ENCODE data around the gene CRTC3.
A peak's percentile ranks its signal among the peaks of the same experiment; 100 is the strongest.
"Not testable (repeated sequence)": the region's sequence is repeated elsewhere in the genome, so short reads cannot be mapped to it uniquely, and the experiment has no call there.

CRTC3 gene

GRCh38 chr15:90519688-90520087 lies 10.0 kb upstream of the CRTC3 start:
- TF ChIP-seq SUZ12 (IDR thresholded peaks at IDR 0.05; ENCODE audit: extremely low read depth, insufficient read depth, insufficient read length) = no peak
- TF ChIP-seq ZNF274 (IDR thresholded peaks at IDR 0.05; ENCODE audit: low read depth, low read length) = no peak
- no peak for TF ChIP-seq YY1 (IDR thresholded peaks at IDR 0.05; ENCODE audit: insufficient read depth, insufficient read length)
- no peak for DNase-seq (ENCODE audit: low read depth, low spot score)
- no peaks in the 10 kb centered on the region for H3K27me3 ChIP-seq (ENCODE audit: insufficient read depth, insufficient read length)
- no peaks in the 10 kb centered on the region for H3K36me3 ChIP-seq (ENCODE audit: insufficient read depth, insufficient read length, low read length)
- no peaks in the 10 kb centered on the region for H3K9me3 ChIP-seq (ENCODE audit: insufficient read depth, low read length)
- peaks cover 3% of the 10 kb centered on the region for H3K4me1 ChIP-seq (ENCODE audit: insufficient read depth, insufficient read length)
- no peak overlapping the region for H3K4me3 ChIP-seq (ENCODE audit: insufficient read length, low read depth)
- H3K9ac ChIP-seq (ENCODE audit: insufficient read length, low read depth) = no peak overlapping the region

- no peak overlapping the region for H3K4me3 ChIP-seq (ENCODE audit: insufficient read length, low read depth)
- no peak overlapping the region for H3K9ac ChIP-seq (ENCODE audit: insufficient read length, low read depth)
- H3K36me3 ChIP-seq (ENCODE audit: insufficient read depth, insufficient read length, low read length) = no peaks in the 10 kb centered on the region
- DNase-seq (ENCODE audit: low read depth, low spot score) = no peak
- H3K27me3 ChIP-seq (ENCODE audit: insufficient read depth, insufficient read length) = no peaks in the 10 kb centered on the region
- no peaks in the 10 kb centered on the region for H3K9me3 ChIP-seq (ENCODE audit: insufficient read depth, low read length)
- H3K4me1 ChIP-seq (ENCODE audit: insufficient read depth, insufficient read length) = peaks cover 4% of the 10 kb centered on the region
- TF ChIP-seq SUZ12 (IDR thresholded peaks at IDR 0.05; ENCODE audit: extremely low read depth, insufficient read depth, insufficient read length) = no peak
- TF ChIP-seq YY1 (IDR thresholded peaks at IDR 0.05; ENCODE audit: insufficient read depth, insufficient read length) = no peak
- TF ChIP-seq ZNF274 (IDR thresholded peaks at IDR 0.05; ENCODE audit: low read depth, low read length) = no peak
Measured at GRCh38 chr15:90520365-90520764, 9.4 kb upstream of the CRTC3 start.

GRCh38 chr15:90523373-90523772 lies 6.3 kb upstream of the CRTC3 start:
- Histone ChIP-seq H3K9ac (ENCODE audit: insufficient read length, low read depth) (no peak overlapping the region), H3K4me3 (ENCODE audit: insufficient read length, low read depth) (no peak overlapping the region), H3K9me3 (ENCODE audit: insufficient read depth, low read length) (no peaks in the 10 kb centered on the region), H3K4me1 (ENCODE audit: insufficient read depth, insufficient read length) (peaks cover 4% of the 10 kb centered on the region), H3K27me3 (ENCODE audit: insufficient read depth, insufficient read length) (peaks cover 9% of the 10 kb centered on the region), H3K36me3 (ENCODE audit: insufficient read depth, insufficient read length, low read length) (no peaks in the 10 kb centered on the region)
- TF ChIP-seq SUZ12 (IDR thresholded peaks at IDR 0.05; ENCODE audit: extremely low read depth, insufficient read depth, insufficient read length) (no peak), YY1 (IDR thresholded peaks at IDR 0.05; ENCODE audit: insufficient read depth, insufficient read length) (no peak), ZNF274 (IDR thresholded peaks at IDR 0.05; ENCODE audit: low read depth, low read length) (no peak)
- DNase-seq (ENCODE audit: low read depth, low spot score) = no peak

GRCh38 chr15:90524018-90524803 lies 5.5 kb upstream of the CRTC3 start:
- not testable (repeated sequence) for H3K9ac ChIP-seq (ENCODE audit: insufficient read length, low read depth); DNase-seq (ENCODE audit: low read depth, low spot score); H3K9me3 ChIP-seq (ENCODE audit: insufficient read depth, low read length); H3K4me1 ChIP-seq (ENCODE audit: insufficient read depth, insufficient read length); H3K36me3 ChIP-seq (ENCODE audit: insufficient read depth, insufficient read length, low read length); H3K4me3 ChIP-seq (ENCODE audit: insufficient read length, low read depth)
- peaks cover 18% of the 10 kb centered on the region for H3K27me3 ChIP-seq (ENCODE audit: insufficient read depth, insufficient read length)

GRCh38 chr15:90529011-90529370 lies 732 bp upstream of the CRTC3 start:
- H3K9me3 ChIP-seq (ENCODE audit: insufficient read depth, low read length) = no peaks in the 10 kb centered on the region
- peaks cover 45% of the 10 kb centered on the region for H3K27me3 ChIP-seq (ENCODE audit: insufficient read depth, insufficient read length)
- peak overlapping the region; percentile 66 for H3K4me3 ChIP-seq (ENCODE audit: insufficient read length, low read depth)
- peaks cover 7% of the 10 kb centered on the region for H3K4me1 ChIP-seq (ENCODE audit: insufficient read depth, insufficient read length)
- H3K36me3 ChIP-seq (ENCODE audit: insufficient read depth, insufficient read length, low read length) = no peaks in the 10 kb centered on the region
- DNase-seq (ENCODE audit: low read depth, low spot score) = no peak
- TF ChIP-seq YY1 (IDR thresholded peaks at IDR 0.05; ENCODE audit: insufficient read depth, insufficient read length) = no peak
- no peak for TF ChIP-seq SUZ12 (IDR thresholded peaks at IDR 0.05; ENCODE audit: extremely low read depth, insufficient read depth, insufficient read length)
- no peak for TF ChIP-seq ZNF274 (IDR thresholded peaks at IDR 0.05; ENCODE audit: low read depth, low read length)
- peak overlapping the region; percentile 87 for H3K9ac ChIP-seq (ENCODE audit: insufficient read length, low read depth)

GRCh38 chr15:90530250-90531051 lies 728 bp downstream of the CRTC3 start:
- H3K9ac ChIP-seq (ENCODE audit: insufficient read length, low read depth) = peak overlapping the region; percentile 87
- peaks cover 45% of the 10 kb centered on the region for H3K27me3 ChIP-seq (ENCODE audit: insufficient read depth, insufficient read length)
- H3K4me1 ChIP-seq (ENCODE audit: insufficient read depth, insufficient read length) = peaks cover 4% of the 10 kb centered on the region
- no peaks in the 10 kb centered on the region for H3K9me3 ChIP-seq (ENCODE audit: insufficient read depth, low read length)
- TF ChIP-seq SUZ12 (IDR thresholded peaks at IDR 0.05; ENCODE audit: extremely low read depth, insufficient read depth, insufficient read length) (no peak), YY1 (IDR thresholded peaks at IDR 0.05; ENCODE audit: insufficient read depth, insufficient read length) (no peak), ZNF274 (IDR thresholded peaks at IDR 0.05; ENCODE audit: low read depth, low read length) (no peak)
- peak overlapping the region; percentile 66 for H3K4me3 ChIP-seq (ENCODE audit: insufficient read length, low read depth)
- no peak for DNase-seq (ENCODE audit: low read depth, low spot score)
- H3K36me3 ChIP-seq (ENCODE audit: insufficient read depth, insufficient read length, low read length) = no peaks in the 10 kb centered on the region

- Histone ChIP-seq H3K36me3 (ENCODE audit: insufficient read depth, insufficient read length, low read length) (no peaks in the 10 kb centered on the region), H3K9ac (ENCODE audit: insufficient read length, low read depth) (peak overlapping the region; percentile 87), H3K4me1 (ENCODE audit: insufficient read depth, insufficient read length) (peaks cover 4% of the 10 kb centered on the region), H3K9me3 (ENCODE audit: insufficient read depth, low read length) (no peaks in the 10 kb centered on the region), H3K4me3 (ENCODE audit: insufficient read length, low read depth) (peak overlapping the region; percentile 66), H3K27me3 (ENCODE audit: insufficient read depth, insufficient read length) (peaks cover 45% of the 10 kb centered on the region)
- TF ChIP-seq YY1 (IDR thresholded peaks at IDR 0.05; ENCODE audit: insufficient read depth, insufficient read length) (no peak), ZNF274 (IDR thresholded peaks at IDR 0.05; ENCODE audit: low read depth, low read length) (no peak), SUZ12 (IDR thresholded peaks at IDR 0.05; ENCODE audit: extremely low read depth, insufficient read depth, insufficient read length) (no peak)
- no peak for DNase-seq (ENCODE audit: low read depth, low spot score)
Measured at GRCh38 chr15:90531147-90531546, 1.4 kb downstream of the CRTC3 start.

Data from NT2/D1 (cell line).